GM12878 (cell line): ENCODE measurements around the gene CACNA1D. TPM values are rescaled to one million over a fixed set of nuclear protein-coding genes. Genes with fewer than 3 reads are reported as not detected.

Experiments used
- ATAC-seq: fragments of 200-7000 bp; cut with Tn5 transposase; 3 replicates; pipeline ENCODE4 v1.9.1; 2020; ENCODE audit warnings: mild to moderate bottlenecking, moderate library complexity
- BruUV-seq: library from RNA; stranded (reverse); fragments of 400-500 nt; replicated peaks from 2 replicates; lab custom pipeline; 2021; lab: Mats Ljungman, UMichigan
- CTCF ChIA-PET: fragments of 300-600 bp; sonication (Branson Sonifier 250); formaldehyde crosslinking; extraction: SDS; loops from one replicate; lab custom pipeline; 2021; ENCODE audit warnings: inconsistent platforms; lab: Yijun Ruan, JAX
- POLR2A ChIA-PET: fragments of 350-600 bp; formaldehyde crosslinking; extraction: SDS; loops from one replicate; lab custom pipeline; 2021; ENCODE audit warnings: inconsistent platforms; lab: Charles Lee
- RAD21 ChIA-PET: fragments of 300-600 bp; sonication (Branson Sonifier 250); formaldehyde crosslinking; loops from one replicate; lab custom pipeline; 2023; ENCODE audit warnings: antibody characterized with exemption; ENCODE audit not compliant: unreplicated experiment; lab: Charles Lee
- SMC1A ChIA-PET: fragments of 300-600 bp; sonication (Branson Sonifier 250); formaldehyde crosslinking; loops from one replicate; lab custom pipeline; 2023; ENCODE audit not compliant: unreplicated experiment, uncharacterized antibody; lab: Charles Lee
- DNase-seq: peaks from one replicate; pipeline ENCODE4 v3.0.0-alpha.2; 2011; ENCODE audit warnings: low read depth, low spot score
- FAIRE-seq: peaks from 3 replicates; lab custom pipeline; 2011; peaks lifted over from hg19 to GRCh38; lab: Jason Lieb, UNC
- H2AFZ ChIP-seq: 2 replicates; pipeline ENCODE4 v1.6.0; 2011; ENCODE audit warnings: low read depth, low read length, control low read depth; ENCODE audit not compliant: control insufficient read depth
- H3K27ac ChIP-seq: 2 replicates; pipeline ENCODE4 v1.5.1; 2011; ENCODE audit warnings: control low read depth; ENCODE audit not compliant: control insufficient read depth, insufficient read depth
- H3K27me3 ChIP-seq, 2 experiments: replicated peaks in 1 of 2; 2 replicates each; pipeline versions ENCODE4 v1.6.0 to v1.6.1; 2011; ENCODE audit warnings: low read length in 1 of 2; ENCODE audit not compliant: control insufficient read depth in 2 of 2, insufficient read depth in 2 of 2
- H3K36me3 ChIP-seq, 2 experiments: 2 replicates each; pipeline ENCODE4 v1.5.1; 2011; ENCODE audit warnings: low read length in 1 of 2; ENCODE audit not compliant: control insufficient read depth in 2 of 2, insufficient read depth in 2 of 2
- H3K4me1 ChIP-seq: 2 replicates; pipeline ENCODE4 v1.6.1; 2011; ENCODE audit warnings: mild to moderate bottlenecking, low read length, moderate library complexity, mixed read lengths; ENCODE audit not compliant: control insufficient read depth, insufficient read depth
- H3K4me2 ChIP-seq: 2 replicates; pipeline ENCODE4 v1.6.0; 2011; ENCODE audit warnings: control low read depth; ENCODE audit not compliant: control insufficient read depth, insufficient read depth
- H3K4me3 ChIP-seq: fragments of 200-600 bp; sonication (generic); 2 replicates; pipeline ENCODE4 v1.5.1; 2016
- H3K79me2 ChIP-seq: 2 replicates; pipeline ENCODE4 v1.6.0; 2011; ENCODE audit warnings: low read length; ENCODE audit not compliant: control insufficient read depth, insufficient read depth
- H3K9ac ChIP-seq: 2 replicates; pipeline ENCODE4 v1.8.0; 2011; ENCODE audit warnings: low read length, control low read depth, mixed read lengths; ENCODE audit not compliant: control insufficient read depth, insufficient read depth
- H3K9me3 ChIP-seq: replicated peaks from 3 replicates; pipeline ENCODE4 v1.5.1; 2011; ENCODE audit warnings: mild to moderate bottlenecking, low read length; ENCODE audit not compliant: control insufficient read depth, insufficient read depth
- H4K20me1 ChIP-seq: 2 replicates; pipeline ENCODE4 v1.6.0; 2011; ENCODE audit not compliant: control insufficient read depth, insufficient read depth
- MYC ChIP-seq: IDR thresholded peaks from 2 replicates; pipeline ENCODE4 v1.6.1; 2011; ENCODE audit warnings: mild to moderate bottlenecking, low read length, moderate library complexity, inconsistent platforms; ENCODE audit not compliant: insufficient read depth, insufficient replicate concordance, insufficient read length, severe bottlenecking
- RBBP5 ChIP-seq: fragments of 200-600 bp; sonication (generic); conservative IDR thresholded peaks from 2 replicates; pipeline ENCODE4 v1.6.1; 2016
- SIX5 ChIP-seq: IDR thresholded peaks from 2 replicates; pipeline ENCODE4 v1.6.1; 2011; ENCODE audit warnings: mild to moderate bottlenecking, low read depth, low read length, moderate library complexity; ENCODE audit not compliant: severe bottlenecking
- STAT1 ChIP-seq: fragments of 450-650 bp; conservative IDR thresholded peaks from 2 replicates; pipeline ENCODE4 v1.6.1; 2014; ENCODE audit warnings: antibody characterized with exemption, mild to moderate bottlenecking
- TAF1 ChIP-seq: IDR thresholded peaks from 2 replicates; pipeline ENCODE4 v1.6.1; 2011; ENCODE audit warnings: mild to moderate bottlenecking, low read depth, low read length, borderline replicate concordance
- TCF3 ChIP-seq: IDR thresholded peaks from 2 replicates; pipeline ENCODE4 v1.6.1; 2012; ENCODE audit warnings: low read depth, mild to moderate bottlenecking, low read length, borderline replicate concordance; ENCODE audit not compliant: insufficient read depth
- ZNF384 ChIP-seq: IDR thresholded peaks from 2 replicates; pipeline ENCODE4 v1.6.1; 2012; ENCODE audit warnings: low read depth, mild to moderate bottlenecking, low read length, improper control_type of control experiment, borderline replicate concordance
- WGBS: methylation state at CpG from one replicate; pipeline ENCODE4 v1.1.6; 2016; ENCODE audit warnings: low lambda C conversion rate; ENCODE audit not compliant: insufficient replicate concordance, insufficient coverage; ENCODE audit errors: missing lambda C conversion rate; 5-methylcytosine and 5-hydroxymethylcytosine counted together
- in situ Hi-C: fragments of 300-500 bp; cut with MboI; formaldehyde crosslinking; loops from 9 replicates; pipeline ENCODE4 v1.14.3; 2018; ENCODE audit warnings: mixed read lengths
- intact Hi-C: fragments of 100-400 bp; cut with micrococcal nuclease; formaldehyde crosslinking; loops from one replicate; pipeline ENCODE4 v1.14.2; 2022; ENCODE audit not compliant: unreplicated experiment
- polyA plus RNA-seq, 11 experiments: library from polyadenylated mRNA; depleted of rRNA in 4 of 11; unstranded in 6 of 11; stranded (reverse) in 5 of 11; fragments of >200 nt; fragmentation: Nextera tagmentation in 4 of 11; fragmentation: Illumina TruSeq in 1 of 11; extraction: Ambion mirVana in 4 of 11; extraction: Trizol in 1 of 11; gene quantifications; 1 replicate in 1 of 11; 2 replicates in 10 of 11; pipeline versions ENCODE4 v1.2.1 to v1.2.3, GENCODE V29; 2011 to 2016; ENCODE audit warnings: inconsistent platforms in 2 of 11, missing spikeins in 2 of 11, low read depth in 1 of 11
- total RNA-seq, 4 experiments: library from RNA; depleted of rRNA in 3 of 4; stranded (reverse); fragments of >200 nt in 3 of 4; fragmentation: Illumina TruSeq in 1 of 4; extraction: Trizol in 1 of 4; gene quantifications; 2 replicates each; pipeline versions ENCODE4 v1.2.1 to v1.2.3, GENCODE V29; 2013 to 2021
- TF ChIP-seq, protein P1 (sequence below): fragments of 450-650 bp; IDR thresholded peaks from 2 replicates; pipeline ENCODE4 v1.6.1; 2016; ENCODE audit warnings: mild to moderate bottlenecking
- TF ChIP-seq, protein P2 (sequence below): IDR thresholded peaks from 2 replicates; pipeline ENCODE4 v1.6.1; 2011; ENCODE audit warnings: low read depth, mild to moderate bottlenecking, low read length, moderate library complexity, borderline replicate concordance; ENCODE audit errors: extremely low read depth

CACNA1D gene
- total and polyA plus RNA-seq, 10 of the 15 experiments (the other 5 are each of a cell fraction or from before 2014, with no cell fraction given), result 0.21 to 24.4 (median 1.6) TPM

DNA sequence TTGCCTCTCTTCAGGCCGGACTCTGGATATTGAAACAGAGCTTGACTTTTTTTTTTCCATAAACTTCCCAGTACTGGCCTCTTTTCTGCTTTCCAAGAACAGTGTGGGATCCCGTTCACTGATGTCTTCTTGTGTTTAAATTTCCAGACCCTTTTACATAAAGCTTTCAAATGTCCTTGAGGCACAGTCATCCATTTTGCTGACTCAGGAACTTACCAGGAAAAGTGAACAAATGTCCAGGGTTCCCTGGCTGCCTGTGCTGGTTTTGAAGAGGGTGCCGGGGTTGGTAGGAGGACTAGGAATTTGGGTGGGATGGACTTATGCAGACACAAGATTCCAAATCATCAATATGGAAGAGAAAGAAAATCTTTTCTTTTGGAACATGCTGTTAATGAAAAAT lies 283.7 kb downstream of the CACNA1D start (continued):
- TF ChIP-seq SIX5, result no peak

DNA sequence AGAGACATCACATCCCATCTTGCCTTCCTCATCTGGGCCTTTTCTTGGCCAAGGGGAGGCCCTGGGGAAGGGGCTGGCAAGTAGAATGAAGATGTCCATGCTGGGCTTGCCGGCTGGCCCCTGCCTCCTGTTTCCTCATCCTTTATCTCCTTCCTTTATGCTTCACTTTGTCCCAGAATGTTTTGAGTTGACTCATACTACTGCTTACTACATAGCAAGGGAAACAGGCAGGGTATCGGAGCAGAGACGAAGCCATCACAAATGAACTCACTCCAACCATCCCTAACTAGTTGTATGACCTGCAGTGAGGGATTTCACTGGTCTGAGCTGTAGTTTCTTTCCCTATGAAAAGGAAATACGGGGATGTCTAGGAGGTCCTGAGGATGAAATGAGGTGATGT lies 285.8 kb downstream of the CACNA1D start:
- no peak for TF ChIP-seq TAF1
- no peak for TF ChIP-seq MYC
- no peak for TF ChIP-seq STAT1
- no peak for TF ChIP-seq TCF3
- TF ChIP-seq RBBP5, result no peak
- TF ChIP-seq ZNF384, result no peak
- TF ChIP-seq, protein P1, sequence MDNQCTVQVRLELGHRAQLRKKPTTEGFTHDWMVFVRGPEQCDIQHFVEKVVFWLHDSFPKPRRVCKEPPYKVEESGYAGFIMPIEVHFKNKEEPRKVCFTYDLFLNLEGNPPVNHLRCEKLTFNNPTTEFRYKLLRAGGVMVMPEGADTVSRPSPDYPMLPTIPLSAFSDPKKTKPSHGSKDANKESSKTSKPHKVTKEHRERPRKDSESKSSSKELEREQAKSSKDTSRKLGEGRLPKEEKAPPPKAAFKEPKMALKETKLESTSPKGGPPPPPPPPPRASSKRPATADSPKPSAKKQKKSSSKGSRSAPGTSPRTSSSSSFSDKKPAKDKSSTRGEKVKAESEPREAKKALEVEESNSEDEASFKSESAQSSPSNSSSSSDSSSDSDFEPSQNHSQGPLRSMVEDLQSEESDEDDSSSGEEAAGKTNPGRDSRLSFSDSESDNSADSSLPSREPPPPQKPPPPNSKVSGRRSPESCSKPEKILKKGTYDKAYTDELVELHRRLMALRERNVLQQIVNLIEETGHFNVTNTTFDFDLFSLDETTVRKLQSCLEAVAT, result no peak
- TF ChIP-seq, protein P2, sequence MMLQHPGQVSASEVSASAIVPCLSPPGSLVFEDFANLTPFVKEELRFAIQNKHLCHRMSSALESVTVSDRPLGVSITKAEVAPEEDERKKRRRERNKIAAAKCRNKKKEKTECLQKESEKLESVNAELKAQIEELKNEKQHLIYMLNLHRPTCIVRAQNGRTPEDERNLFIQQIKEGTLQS, result no peak
- DNase-seq, result no peak
- Histone ChIP-seq H4K20me1 (no peaks in the 10 kb centered on the region), H3K4me3 (no peak overlapping the region), H3K36me3 (no peaks in the 10 kb centered on the region), H3K9me3 (no peaks in the 10 kb centered on the region), H3K4me1 (no peaks in the 10 kb centered on the region; the same call in 1 of the 2 replicates), H3K79me2 (no peaks in the 10 kb centered on the region), H2AFZ (no peak overlapping the region), H3K27me3 (no peaks in the 10 kb centered on the region), H3K9ac (no peak overlapping the region), H3K27ac (no peak overlapping the region), H3K4me2 (no peak overlapping the region)
- no peak for ATAC-seq
- WGBS, result 64% methylated on average over 4 of the region's 4 CpGs
- BruUV-seq, result no TSS peak
- in situ Hi-C loops, result no loop called here
- SMC1A ChIA-PET, result no interaction called here
- CTCF ChIA-PET, result no interaction called here
- RAD21 ChIA-PET, result no interaction called here
- intact Hi-C loops, result no loop called here
- FAIRE-seq, result no peak
- POLR2A ChIA-PET, result no interaction called here
